HG03457 (cell line): ENCODE measurements around the gene ZWILCH.

ENCODE experiments used
- ATAC-seq: cut with Tn5 transposase; IDR thresholded peaks from one replicate; pipeline ENCODE4 v1.9.1; 2021; ENCODE audit warnings: moderate number of reproducible peaks; ENCODE audit not compliant: unreplicated experiment

Gene ZWILCH

DNA sequence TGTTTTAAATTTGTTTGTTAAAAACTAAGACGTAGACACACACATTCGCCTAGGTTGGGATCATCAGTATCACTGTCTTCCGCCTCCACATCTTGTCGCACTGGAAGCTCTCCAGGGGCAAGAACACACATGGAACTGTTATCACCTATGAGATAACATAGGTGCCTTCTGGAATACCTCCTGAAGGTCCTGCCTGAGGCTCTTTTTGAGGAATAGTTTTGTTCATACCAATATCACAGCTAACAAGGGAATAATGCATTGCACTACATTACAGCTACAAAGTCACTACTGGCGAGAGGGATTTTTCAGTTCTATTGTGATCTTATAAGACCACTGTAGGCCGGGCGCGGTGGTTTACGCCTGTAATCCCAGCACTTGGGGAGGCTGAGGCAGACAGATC lies 29.9 kb downstream of the ZWILCH start:
- no peak for ATAC-seq

DNA sequence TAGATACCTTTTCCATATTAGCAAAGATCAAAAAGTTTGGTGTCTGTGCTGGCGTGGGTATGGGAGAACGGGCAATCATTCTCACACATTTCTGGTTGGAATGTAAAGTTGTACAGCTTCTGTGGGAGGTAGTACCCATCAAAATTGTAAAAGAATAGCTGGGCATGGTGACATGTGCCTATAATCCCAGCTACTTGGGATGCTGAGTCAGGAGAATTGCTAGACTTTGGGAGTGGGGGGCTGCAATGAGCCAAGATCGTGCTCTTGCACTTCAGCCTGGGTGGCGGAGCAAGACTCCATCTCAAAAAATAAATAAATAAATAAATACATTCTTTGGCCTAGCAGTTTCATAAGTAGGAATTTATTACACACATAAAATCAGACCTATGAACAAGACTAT lies 37.8 kb downstream of the ZWILCH start:
- no peak for ATAC-seq

DNA sequence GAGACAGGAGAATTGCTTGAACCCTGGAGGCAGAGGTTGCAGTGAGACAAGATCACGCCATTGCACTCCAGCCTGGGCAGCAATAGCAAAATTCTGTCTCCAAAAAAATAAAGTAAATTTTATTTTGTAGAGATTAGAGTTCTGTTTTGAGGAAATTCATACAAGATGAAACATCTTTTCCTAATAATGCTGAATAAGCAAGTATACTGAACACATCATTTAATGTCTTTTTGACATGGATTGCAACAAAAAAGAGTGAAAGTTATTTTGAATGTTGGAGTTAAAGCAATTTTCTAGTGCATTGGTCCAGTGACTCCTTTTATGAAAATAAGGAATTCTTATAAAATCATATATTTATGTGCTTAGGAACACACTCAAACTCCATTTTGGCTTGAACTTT lies 40.1 kb downstream of the ZWILCH start:
- ATAC-seq = no peak

DNA sequence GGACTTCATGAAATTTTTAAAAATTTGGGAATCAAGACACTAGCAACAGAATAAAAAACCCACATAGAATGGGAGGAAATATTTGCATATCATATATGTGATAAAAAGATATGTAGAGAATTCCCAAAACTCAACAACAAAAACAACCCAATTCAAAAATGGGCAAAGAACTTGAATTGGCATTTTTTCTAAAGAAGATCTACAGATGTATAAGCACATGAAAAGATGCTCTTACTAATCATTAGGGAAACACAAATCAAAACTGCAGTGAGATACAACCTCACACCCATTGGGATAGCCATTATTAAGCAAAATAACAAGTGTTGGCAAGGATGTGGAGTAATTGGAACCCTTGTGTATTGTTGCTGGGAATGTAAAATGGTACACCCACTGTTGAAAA lies 50.6 kb downstream of the ZWILCH start:
- no peak for ATAC-seq

DNA sequence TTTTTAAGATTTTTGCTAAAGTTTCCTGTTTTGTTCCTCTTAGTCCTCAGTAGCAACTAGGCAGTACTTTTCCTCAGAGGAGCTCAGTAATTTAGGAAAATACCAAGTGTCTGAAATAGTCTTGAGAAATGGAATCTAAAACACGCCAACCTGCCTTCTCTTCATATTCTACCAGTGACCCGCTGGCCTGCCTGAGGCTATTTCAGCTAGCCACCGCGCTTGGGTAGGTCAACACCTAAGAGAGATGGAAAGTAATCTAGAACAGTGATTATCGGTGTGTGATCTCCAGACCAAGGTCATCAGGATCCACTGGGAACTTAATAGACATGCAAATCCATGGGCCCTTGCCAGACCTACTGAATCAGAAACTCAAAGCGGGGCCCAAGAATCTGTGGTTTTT lies 53.1 kb downstream of the ZWILCH start:
- no peak for ATAC-seq

DNA sequence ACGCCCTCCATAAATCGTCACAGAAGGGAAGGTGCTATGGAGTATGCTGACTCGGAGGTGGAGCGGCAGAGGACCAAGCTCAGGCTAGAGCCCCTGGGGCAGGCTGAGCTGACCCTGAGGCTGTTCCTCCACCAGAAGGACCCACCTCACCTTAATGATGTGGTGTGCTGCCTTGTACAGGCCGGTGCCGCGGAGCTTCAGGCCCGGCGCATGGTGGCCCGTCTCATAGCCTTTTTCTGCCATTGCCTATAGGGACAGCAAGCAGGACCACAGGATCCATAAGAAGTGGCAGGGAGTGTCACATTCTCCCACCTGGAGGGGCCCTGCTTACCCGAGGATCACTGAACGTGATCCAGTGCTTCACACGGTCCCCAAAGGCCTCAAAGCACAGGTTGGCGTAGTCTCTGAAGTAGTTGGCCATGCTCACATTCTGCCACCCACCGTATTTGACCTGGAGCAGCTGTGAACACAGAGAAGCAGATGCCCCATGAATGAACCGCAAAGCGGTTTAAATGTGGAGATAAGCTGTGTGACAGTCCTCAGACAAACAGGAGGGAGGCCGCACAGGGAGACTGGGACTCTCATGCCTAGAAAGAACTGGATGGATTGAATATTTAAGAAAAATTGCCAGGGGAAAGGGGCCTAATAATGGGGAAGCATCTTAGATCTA lies 55.9 kb downstream of the ZWILCH start:
- ATAC-seq = no peak

DNA sequence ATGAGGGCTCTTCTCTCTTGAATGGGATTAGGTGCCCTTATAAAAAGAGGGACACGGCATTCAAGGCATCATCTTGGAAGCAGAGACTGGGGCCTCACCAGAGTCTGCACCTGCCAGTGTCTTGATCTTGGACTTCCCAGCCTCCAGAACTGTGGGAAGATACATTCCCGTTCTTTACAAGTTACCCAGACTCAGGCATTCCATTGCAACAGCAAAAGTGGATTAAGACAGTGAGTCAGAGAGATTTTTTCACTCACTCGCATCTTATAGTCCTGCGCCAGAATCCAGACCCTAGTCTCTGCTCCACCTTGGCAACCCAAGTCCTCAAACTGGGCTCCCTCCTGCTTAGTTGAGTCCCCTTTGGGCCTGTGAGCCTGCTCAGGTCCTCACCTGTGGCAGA lies 58.0 kb downstream of the ZWILCH start:
- no peak for ATAC-seq

DNA sequence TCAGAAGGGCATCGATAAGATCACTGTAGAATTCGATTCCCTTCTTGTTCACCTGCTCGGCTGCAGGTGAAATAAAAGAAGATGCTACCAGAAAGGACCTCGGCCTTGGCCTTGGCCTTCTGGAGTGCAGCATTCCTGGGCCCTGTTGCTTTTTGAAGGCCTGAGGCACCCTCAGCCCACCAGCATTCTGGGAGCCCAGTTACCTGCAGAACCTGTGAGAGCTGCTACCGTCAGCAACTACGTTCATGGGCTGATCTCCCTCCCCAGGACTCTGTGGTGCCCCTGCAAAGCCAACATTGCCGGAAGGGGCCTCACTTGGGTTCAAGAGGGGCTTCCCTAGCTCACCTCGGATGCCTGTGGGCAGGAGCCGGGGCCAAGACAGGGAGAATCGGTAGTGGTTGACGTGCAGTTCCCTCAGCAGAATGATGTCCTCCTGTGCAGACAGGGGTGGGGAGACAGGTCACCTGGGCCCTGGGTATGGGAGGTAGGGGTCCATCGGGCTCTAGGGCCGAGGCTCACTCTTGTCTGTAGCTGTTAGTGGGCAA lies 58.5 kb downstream of the ZWILCH start:
- ATAC-seq = no peak

DNA sequence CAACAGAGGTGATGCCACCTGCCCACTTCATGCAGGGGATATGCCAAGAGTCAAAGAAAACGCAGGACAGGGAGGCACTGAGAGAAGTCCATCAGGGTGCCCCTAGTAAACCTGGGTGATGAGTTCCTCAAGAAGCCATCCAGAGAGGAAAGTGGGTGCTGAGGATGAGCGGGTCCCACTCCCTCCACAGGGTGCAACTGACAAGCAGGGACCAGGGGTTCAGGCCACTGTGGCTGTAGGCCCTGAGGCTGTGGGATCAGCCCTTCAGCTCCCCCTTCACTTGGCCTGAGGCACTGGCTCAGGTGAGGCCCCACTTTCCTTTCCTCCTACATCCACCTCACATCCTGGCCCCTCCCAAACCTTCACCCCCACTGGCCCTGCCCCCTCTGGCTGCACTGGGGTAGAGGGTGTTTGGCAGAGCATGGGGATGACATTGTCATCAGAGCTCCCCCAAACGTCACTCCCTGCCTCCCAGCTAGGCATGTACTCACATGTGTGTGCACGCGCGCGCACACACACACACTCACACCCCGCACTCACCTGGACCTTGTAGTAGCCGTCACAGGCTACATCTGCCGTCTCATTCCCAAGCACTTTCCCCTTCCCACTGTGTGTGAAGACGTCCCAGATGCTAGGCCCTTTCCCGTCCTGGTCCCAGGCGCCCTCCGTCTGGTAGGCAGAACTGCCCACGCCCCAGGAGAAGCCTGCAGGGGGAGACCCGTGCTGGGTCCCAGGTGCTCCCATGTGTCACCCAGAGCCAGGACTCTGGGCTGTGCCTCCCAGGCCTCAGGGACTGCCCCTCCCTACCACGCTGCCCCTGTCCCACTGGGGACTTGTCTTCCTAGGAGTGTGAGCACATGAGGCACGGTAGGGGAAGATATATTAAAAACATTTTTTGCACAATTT lies 59.3 kb downstream of the ZWILCH start:
- no peak for ATAC-seq

DNA sequence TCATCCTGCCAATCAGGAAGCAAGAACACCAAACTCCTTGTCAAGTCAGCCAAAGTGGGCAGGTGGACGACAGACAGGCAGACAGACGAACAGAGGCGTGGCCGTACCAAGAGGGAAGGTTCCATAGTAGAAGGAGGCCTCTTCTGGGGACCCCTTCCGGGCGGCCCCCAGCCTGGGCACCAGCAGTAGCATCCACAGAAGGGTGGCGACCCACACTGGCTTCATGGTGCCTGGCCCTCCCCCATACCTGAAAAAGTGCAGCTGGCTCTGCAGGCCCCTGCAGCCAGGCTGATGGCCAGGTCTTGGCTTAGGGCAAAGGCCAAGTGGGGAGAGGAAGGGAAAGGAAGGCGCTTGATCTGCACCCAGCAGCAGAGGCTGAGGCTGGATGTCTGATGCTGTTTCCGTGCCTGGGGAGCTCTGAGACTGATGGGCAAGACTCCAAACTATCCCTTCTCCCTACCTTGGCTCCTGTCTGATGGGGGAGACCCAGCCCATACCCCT lies 60.1 kb downstream of the ZWILCH start:
- ATAC-seq = no peak

DNA sequence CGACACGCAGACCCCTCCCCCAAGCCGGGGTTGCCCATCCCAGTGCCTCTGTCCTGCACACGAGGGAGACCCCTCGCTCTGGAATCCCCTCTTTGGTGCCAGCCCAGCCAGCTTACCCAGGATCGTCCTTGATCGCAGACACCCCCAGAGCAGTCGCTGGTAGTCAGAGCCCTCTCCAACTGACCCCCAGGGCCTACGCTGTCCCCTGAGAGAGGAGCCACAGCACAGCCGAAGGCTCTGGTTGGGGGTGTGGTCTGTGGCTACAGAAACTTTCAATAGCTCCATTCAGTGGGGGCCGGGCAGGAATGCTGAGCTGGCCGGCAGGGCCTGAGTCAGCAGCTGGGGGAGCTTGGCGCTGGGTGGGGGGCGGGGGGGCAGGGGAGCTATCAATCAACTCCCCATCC lies 60.6 kb downstream of the ZWILCH start, which contains the start of gene LCTL:
Gene LCTL, minus strand, starts transcription at position 258 of the 404 bp plus-strand sequence. CDS start 633 bp downstream, outside the sequence.
- no peak for ATAC-seq

DNA sequence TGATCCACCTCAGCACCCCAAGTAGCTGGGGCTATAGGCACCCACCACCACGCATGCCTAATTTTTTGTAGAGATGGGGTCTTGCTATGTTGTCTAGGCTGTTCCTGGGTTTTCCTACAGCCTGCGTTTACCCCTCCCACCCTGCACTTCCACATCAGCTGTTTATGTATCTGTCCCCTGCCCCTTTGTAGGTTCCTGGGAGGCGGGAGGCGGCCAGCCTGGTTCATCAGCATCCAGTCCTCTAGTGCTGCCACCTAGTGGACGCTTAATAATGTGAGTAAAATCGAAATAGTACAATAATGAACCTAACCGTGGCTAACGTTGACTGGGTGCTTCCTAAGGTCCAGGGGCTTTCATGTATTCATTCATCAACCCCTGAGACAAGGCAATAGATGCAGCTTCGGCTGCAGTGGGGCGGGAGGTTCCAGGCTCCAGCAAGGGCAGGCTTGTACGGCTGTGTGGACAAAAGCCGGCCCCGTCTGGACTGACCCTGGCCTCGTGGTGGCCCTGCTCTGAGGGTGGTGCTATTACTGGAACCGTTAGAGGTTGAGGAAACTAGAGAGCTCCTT lies 61.9 kb downstream of the ZWILCH start:
- no peak for ATAC-seq

DNA sequence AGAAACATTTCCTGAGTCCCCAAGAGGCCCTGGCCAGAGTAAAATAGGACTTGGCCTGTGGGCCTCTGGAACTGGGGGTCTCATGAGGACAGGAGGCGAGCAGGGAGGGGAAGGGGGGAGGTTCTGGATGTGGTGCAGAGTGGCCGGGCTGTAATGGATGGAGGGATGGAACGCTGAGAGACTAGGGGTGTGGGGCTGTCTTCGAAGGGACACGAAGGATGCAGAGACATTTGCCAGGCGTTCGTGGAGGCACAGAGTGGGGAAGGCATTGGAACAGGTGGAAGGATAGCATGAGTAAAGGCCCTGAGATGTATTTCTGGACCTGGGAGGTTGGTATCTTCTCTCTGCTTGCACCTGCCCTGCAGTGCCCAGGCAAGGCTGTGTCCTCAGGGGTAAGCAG lies 62.8 kb downstream of the ZWILCH start:
- ATAC-seq = no peak

DNA sequence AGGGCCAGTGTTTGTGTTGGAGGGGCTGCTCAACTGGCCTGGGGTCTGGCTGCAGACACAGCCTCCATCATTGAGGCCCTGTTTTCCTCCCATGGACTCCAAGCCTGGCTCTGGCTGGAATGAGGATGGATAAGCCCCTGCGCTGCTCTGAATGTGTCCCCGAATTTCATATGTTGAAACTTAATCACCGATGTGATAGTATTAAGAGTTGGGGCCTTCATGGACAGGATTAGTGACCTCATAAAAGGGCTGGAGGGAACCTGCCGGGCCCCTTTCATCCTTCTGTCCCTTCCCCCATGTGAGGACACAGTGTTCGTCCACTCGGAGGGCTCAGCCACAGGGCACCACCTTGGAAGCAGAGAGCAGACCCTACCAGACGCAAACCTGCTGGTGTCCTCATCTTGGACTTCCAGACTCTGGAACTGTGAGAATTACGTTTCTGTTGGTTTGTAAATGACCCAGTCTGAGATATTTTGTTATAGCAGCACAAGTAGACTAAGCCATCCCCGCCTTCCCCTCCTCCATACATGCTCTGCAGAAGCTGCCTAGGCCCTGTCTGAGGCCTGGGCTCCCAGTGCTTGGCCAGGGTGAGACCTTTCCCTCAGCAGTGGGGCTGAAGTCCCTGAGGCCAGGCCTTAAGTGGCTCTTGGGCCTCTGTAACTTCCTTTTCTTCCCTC lies 64.5 kb downstream of the ZWILCH start:
- no peak for ATAC-seq

DNA sequence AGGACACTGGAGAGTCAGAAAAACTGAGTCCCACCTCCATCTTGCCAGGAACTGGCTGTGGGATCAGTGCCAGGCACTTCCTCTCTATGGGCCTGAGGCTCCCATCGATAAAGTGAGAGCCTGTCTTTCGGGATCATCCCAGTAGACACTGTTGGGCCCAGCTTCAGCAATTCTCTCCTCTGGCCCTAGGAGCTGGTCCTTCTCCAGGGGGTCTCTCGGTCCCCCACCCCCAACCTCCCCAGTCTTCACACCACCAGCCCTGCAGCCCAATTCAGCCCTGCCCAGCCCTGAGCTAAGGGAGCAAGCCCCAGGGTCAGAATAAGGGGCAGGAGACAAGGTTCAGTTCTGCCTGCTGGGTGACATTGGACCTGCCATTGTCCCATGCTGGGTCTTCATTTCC lies 65.2 kb downstream of the ZWILCH start:
- no peak for ATAC-seq

DNA sequence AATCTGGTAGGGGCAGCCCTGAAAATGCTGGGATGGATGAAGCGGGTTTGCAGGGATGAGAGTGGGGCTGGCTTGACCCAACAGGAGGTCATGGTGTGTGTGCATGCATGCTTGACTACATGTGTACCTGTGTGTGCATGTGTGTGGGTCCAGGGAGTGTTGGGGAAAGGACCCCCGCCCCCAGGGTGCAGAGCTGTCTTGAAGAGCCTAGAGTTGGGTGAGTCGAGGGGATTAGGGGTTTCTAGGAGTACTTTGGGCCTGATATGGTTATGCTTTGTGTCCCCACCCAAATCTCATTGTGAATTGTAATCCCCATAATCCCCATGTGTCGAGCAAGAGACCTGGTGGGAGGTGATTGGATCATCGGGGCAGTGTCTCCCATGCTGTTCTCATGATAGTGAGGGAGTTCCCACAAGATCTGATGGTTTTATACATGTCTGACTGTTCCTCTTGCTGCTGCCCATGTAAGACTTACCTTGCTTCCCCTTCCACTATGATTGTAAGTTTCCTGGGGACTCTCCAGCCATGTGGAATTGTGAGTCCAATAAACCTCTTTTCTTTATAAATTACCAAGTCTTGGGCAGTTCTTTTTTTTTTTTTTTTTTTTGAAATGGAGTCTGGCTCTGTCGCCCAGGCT lies 65.8 kb downstream of the ZWILCH start:
- no peak for ATAC-seq

DNA sequence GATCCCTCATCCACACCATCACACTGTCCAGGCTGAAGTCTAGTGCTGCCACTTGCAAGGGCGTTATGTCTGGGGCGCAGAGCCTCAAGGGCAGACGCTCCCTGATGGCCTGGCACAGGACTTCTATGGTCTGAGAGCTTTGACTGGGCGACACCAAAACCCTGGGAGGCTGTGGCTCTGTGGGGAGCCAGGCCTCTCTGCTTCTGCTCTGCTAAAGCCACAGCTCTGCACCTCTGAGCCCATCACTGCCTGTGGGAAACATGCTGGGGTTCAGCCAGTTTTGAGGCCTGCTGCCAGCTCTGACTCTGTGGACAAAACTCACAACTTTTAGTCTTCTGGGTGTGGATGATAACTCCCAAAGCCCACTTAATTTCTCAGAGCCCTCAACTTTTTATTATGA lies 67.0 kb downstream of the ZWILCH start:
- ATAC-seq = no peak

DNA sequence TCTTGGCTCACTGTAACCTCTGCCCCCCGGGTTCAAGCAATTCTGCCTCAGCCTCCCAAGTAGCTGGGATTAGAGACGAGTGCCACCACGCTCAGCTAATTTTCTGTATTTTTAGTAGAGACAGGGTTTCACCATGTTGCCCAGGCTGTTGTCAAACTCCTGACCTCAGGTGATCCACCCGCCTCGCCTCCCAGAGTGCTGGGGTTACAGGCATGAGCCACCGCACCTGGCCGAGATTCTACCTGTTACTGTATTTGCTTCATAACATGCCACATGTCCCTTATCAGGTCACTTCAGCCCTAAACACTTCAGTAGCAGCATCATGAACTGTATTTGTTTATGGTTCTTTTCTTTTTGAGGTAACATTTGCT lies 68.2 kb downstream of the ZWILCH start:
- no peak for ATAC-seq

DNA sequence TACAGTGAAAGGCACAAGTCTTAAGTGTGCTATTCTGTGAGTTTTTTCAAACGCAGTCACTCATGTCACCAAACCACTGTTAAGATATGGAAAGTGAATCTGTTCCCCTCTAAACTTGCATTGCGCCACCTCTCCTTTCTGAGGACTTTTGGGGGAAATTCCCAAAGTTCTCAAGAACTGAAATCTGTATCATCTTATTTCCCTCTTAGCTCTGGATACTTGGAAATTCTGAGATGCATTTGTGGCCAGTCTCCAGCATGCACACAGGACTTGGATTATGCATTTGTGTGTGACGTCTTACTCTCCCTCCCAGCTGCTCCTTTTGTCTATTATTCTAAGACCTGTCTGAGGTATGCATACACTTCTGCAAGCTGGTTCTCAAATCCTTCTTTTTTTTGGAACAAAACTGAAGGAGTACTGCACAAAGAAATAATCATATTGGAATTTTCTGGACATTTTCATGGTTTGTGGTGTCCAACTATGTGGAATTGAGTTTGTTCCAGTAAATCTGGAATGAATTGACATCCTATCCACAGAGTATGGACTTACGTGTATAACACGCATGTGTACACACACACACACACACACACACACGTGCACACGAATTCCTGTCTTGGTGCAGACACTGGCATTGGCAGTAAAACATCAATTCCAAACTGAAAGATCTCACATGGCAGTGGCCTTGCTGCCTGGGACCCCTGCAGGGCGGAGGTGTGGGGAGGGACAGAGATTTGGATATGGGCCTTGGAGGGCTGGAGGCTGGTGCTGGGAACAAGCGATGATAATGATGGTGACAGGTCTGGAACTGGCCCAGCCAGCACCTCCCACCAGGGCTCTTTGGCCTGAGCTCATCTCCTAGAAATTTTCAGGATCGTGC lies 68.8 kb downstream of the ZWILCH start:
- ATAC-seq = no peak

DNA sequence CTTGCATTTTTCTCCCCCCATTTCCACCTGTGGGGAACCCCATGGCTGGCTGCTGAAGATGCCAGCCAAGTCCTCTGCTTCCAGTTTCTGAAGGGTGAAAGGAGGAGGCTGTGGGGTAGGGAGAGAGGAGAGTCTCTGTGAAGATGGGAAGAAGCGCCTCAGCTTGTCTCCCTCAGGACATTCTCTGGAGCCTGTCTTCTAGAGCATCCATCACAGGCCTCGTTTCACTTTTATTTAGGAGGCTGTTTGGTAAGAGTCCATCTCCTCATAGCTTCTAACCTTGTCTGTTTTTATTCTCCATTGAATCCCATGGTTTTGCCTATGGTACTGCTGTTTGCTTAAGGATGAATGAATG lies 69.4 kb downstream of the ZWILCH start:
- ATAC-seq = no peak
